NK-92 treated with Interleukin-12 subunit alpha and Interleukin-12 subunit beta, amount 100 ng/mL, for 24 hours (cell line): ENCODE data around the gene TAF4.
"Not testable (repeated sequence)": the region's sequence is repeated elsewhere in the genome, so short reads cannot be mapped to it uniquely, and the experiment has no call there.

Source experiments
- DNase-seq: peaks from one replicate; lab custom pipeline; 2025; lab: John Stamatoyannopoulos, UW

TAF4 gene

DNA sequence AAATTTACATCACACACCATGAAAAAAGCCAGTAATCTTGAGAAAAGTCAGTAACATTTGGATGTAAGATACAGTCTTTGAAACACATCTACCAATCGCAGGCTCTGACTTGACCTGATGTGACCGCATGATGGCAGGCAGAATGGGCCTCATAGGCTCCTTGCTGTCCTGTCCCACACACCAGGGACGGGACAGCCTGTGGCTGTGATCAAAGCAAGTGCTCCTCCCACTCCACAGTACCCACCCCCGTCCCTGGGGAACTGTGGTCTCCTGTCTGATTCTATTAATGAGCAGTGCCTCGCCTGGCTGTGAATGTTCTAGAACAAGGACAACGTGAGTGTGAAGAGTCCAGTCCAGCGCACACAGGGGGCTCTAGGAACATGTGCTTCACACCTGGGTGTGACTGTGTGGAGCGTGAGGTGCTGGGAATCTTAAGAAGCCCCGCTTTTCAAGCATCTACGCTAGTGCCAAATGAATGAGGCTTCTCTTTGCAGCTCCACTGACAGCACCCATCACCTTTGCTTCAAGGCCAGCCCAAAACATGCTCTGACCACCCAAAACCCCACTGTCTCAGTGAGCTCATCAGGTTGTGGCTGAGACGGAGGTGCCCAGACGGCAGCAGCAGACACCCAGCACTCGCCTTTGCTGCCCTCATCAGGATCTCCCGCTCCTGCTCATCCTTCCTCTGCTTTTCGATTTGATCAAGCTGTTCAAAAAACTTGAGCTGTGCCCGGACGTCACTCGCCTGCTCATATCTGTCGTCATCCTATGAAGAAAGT, 67.1 kb downstream of the TAF4 start:
- no peak for DNase-seq

DNA sequence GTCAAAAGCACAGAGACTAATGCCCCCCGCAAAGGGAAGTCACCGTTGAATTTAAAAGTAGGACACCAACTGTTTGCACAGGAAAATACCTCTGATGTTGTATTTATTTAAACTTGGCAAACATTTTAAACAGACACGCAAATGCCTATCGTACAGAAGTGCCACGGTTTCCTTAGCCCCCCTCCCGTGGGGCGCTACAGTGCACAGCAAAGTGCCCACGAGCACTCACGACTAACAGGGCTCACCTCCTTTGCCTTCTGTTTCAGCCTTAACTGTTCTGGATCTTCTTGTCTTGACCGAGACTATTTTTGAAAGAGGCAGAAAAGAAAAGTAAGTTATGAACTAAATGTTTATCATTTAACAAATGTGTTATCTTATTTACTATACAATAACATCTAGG, 67.8 kb downstream of the TAF4 start:
- DNase-seq, result no peak

DNA sequence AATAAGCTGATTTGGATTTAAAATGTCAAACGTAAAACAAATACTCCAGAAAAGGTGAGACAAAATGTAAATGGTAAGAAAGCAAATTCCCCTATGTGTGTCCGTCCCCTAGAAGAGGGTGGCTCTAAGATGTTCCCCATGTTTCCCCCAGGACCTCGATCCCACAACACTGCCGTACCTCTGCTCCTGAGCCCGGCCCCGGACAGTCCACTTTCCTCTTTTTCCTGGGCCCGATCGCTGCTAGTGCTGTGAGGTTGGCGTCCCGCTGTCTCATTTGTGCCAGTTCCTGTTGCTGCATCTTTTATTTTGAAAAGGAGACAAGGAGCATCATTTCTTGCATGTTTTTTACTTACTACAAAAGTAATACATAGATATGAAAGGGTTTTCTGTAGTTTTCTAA, 68.3 kb downstream of the TAF4 start:
- no peak for DNase-seq

DNA sequence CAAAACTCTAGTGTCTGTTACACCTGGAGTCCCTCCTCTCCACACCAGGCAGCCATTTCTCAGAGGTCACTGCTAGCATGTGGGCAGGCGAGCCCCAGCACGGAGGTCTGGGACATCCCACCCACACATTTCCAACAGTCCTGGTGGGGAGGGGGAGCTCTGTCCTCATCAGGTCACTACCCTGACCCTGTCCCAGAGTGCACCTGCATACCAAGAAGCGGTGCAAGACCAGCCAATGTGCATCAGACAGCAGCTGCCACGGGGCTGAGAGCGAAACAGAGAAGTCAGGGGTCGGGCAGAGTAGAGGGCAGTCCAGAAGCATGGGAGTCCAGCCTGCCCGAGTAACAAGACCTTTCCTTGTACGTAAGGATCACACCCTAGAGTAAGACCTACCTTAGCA, 71.1 kb downstream of the TAF4 start:
- no peak for DNase-seq

DNA sequence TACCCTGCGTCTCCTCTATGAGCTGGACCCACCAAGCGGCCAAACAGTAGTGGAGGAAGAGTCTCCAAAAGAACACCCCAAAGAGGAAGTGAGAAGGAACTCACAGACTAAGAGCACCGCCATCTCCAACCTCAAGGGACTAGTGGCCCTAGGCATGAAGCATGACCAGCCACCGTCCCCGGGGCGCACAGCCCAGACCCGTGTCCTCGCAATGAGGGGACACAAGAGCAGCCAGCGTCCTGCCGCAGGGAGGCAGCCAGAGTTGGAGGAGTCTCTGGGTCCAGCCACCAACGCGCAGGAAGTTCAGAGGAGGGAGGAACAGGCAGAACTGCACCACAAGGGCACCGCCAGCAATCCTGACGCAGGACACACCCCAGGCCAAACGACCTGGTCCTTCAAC, 72.6 kb downstream of the TAF4 start:
- DNase-seq, result no peak

DNA sequence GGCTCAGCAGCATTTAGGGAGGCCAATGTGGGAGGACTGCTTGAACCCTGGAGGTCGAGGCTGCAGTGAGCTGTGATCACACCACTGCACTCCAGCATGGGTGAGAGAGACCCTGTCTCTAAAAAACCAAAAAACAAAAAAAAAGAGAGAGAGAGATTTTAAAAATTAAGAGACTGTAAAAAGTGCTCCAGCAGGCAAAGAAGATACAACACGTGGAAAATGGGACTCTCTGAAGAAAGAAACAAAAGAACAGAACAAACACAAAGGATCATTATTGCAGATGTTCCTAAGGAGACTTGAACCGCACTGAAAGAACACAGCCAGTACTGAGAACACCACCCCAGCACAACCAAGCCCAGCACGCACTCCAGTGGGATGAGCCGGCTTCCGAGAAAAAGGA, 74.2 kb downstream of the TAF4 start:
- no peak for DNase-seq

DNA sequence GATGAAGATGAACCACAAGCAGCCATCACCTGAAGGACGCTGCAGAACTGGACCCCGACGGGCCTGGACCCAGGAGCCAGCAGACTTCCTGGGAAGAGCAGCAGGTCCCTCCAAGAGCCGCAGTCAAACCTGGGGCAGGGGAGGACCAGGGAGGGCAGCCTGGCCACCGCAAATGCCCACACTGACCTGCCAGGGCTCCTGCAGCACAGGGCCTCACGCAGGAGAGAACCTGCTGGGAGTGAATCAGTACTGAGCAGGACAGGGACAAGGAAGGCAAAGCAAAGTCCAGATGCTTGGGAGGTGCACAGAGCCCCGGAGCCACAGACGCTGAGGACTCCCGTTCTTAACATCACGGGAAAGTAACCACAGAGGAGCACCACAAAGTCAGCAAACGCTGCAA, 75.2 kb downstream of the TAF4 start:
- DNase-seq, result no peak

DNA sequence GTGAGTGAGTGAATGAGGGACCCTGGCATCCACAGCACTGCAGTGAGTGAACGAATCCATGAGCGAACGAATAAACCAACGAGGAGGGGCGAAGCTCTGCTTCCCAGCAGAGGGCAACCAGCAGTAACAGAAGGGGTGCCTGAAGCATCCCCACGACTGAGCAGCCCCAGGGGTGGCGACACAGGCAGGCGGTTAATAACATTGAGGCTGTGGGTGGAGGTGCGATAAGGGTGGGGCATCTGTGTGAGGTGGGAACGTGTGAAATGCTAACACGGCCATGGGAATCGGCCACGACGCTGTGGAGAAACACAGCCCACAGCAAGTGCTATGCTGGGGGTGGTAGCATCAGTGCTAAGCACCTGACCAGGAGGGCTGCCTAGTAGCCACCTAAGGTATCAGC, 75.9 kb downstream of the TAF4 start:
- DNase-seq, result no peak

DNA sequence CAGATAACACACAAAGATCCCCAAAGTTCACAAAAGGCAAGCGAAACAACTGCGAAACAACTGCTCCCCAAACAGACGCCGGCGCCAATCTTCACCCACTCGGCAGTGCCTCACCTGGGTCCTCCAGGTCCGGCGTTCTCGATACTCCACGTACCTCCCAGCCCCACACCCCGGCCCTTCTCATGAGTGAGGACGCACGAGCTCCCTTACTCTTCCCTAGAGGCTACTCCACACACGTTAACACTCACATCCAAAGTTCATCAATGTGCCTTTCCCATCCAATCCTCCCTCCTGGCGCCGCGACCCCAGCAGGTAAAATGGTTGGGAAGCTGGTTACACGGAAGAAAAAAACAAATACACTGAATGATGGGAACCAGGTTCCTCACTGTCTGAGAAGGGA, 77.0 kb downstream of the TAF4 start:
- DNase-seq, result no peak

DNA sequence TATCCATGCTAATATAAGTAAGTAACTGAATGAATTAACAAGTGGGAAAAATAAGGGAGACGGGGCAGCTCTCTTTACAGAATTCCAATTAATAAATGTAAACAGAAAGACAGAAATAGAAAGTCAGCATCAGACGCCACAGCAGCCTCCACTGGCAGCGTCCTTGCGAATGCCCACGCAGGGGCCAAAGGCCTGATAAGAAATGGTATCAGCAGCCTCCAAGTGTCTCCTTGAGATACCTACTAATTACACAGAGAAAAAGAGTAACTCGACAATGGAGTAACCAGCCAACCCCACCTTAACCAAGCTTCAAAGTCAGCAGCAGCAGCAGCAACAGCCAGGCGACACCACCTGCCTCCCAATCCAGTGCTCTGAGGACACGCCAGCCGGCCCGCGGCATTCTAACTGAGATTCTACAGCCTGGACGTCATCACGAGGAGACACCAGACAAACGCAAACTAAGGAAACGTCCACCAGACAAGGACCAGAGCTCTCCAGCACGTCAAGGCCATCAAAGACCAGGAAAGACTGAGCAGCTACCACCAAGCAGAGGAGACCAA, 78.8 kb downstream of the TAF4 start:
- DNase-seq, result no peak

DNA sequence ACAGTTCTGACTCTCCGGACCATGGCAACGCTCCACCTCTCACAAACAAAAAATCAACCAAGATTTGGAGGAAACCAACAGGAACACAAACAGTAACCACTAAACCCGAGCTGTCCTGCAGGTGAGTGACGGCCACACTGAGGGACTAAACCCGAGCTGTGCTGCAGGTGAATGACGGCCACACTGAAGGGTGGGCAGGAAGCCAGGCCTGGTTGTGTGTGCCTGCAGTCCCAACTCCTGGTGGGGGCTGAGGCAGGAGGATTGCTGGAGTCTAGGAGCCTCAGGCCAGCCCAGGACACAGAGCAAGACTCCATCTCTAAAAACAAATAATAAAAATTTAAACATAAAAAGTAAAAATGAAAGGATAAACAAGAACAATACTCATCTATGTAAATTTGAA, 80.6 kb downstream of the TAF4 start:
- DNase-seq, result no peak

DNA sequence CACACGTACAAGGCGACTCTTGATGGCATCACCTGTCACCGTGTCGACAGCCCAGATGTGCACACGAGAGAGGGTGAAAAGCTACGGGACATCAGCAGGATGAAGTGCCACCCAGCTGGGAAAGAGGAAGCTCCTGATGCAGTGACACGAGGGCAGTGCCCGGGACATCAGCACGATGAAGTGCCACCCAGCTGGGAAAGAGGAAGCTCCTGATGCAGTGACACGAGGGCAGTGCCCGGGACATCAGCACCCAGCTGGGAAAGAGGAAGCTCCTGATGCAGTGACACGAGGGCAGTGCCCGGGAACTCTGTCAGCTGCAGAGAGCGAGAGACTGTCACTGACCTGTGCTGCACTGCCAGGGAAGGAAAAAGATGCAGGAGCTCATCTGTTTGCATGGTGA, 81.2 kb downstream of the TAF4 start:
- DNase-seq, result not testable (repeated sequence)

DNA sequence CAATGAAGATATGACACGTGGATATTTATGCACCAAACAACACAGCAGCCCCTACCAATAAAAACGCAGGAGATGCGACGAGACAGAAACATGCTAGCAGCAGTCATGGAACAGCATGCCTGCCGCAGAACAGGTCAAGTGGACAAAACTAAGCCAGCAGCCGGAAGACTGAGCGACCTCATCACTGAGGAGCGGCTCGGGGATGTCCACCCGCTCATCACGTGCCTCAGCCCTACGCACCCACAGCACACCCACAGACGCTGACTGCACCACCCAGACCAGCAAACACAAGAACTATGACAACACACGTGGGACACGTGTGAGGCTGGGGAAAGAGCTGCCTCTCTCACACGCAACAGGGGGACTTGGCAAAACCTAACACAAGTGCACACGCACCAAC, 81.7 kb downstream of the TAF4 start:
- no peak for DNase-seq

DNA sequence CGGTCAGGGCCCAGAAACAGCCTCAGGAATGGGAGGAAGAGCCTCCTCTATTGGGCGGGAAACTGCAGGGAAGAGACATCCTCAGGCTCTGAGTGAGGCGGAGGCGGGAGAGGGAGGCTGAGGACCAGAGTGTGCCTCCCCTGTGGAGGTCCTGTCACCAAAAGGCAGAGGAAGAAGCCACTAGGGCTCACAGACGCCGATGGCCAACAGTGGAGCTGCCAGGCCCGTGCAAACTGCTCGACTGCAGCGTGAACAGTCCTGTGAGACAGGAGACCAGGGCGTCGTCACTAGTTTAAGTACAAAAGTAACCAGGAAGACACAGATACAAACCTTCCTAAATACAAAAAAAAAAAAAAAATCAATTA, 82.7 kb downstream of the TAF4 start:
- DNase-seq, result no peak

DNA sequence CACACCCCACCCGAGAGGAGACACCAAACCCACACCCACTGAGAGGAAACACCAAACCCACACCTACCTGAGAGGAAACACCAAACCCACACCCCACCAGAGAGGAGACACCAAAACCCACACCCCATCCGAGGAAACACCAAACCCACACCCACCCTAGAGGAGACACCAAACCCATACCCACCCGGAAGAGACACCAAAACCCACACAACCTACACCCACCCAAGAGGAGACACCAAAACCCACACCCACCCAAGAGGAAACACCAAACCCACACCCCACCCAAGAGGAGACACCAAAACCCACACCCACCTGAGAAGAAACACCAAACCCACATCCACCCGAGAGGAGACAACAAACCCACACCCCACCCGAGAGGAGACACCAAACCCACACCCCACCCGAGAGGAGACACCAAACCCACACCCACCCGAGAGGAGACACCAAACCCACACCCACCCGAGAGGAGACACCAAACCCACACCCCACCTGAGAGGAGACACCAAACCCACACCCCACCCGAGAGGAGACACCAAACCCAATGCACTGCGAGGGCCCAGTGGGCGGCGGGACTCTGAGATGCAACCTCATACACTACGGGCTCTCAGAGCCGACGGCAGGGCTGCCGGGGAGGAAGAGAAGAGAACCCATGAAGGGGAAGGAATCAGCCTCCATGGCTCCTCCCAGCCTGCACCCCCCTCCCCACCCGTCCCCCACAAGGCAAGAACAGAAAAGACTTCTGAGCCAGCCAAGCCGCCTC, 83.3 kb downstream of the TAF4 start:
- DNase-seq, result no peak

DNA sequence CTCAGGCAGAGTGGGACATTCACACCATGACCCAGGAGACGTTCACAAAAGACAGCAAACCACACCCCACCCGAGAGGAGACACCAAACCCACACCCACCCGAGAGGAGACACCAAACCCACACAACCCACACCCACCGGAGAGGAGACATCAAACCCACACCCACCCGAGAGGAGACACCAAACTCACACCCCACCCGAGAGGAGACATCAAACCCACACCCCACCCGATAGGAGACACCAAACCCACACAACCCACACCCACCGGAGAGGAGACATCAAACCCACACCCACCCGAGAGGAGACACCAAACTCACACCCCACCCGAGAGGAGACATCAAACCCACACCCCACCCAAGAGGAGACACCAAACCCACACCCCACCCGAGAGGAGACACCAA, 84.0 kb downstream of the TAF4 start:
- DNase-seq, result not testable (repeated sequence)

DNA sequence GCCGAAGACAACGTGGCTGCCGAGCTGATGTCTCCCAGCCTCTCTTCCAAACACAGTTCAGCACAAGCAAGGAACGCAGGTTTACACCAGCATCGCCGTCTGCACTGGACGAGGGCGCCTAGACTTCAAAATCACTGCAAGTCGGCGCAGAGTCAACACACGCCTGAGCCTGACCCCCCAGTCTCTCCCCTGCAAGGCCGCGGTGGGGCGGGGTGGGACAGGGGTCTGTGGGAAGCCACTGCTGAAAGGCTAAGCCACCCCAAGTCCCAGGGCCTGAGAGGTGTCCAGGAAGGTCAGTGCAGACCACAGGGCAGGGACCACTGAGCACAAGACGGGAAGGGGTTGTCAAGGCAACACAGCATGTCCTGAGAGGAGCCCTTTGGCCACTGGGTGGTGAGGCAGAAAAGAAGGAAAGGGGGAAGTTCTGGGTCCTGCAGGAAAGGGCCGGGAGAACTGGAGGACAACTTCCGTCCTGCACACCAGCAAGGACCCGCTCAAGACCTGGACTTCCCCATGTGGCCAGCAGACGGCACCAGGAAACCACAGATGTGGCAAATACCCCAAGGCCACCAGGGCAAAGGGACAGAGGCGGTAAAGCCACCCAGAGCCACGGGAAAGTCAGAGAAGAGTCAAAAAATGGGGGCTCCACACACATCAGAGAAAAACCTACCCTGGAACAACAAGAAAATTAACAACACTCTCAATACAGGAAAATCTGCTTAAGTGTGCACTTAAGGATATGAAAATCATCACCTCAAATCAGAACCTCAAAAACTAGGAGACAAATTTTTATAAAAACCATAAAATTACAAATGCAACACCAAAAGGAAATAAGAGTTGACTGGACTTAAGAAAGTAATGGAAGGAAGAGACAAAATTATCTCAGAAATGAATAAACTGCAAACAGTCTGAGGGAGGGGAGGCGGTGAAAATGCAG, 84.8 kb downstream of the TAF4 start:
- no peak for DNase-seq

DNA sequence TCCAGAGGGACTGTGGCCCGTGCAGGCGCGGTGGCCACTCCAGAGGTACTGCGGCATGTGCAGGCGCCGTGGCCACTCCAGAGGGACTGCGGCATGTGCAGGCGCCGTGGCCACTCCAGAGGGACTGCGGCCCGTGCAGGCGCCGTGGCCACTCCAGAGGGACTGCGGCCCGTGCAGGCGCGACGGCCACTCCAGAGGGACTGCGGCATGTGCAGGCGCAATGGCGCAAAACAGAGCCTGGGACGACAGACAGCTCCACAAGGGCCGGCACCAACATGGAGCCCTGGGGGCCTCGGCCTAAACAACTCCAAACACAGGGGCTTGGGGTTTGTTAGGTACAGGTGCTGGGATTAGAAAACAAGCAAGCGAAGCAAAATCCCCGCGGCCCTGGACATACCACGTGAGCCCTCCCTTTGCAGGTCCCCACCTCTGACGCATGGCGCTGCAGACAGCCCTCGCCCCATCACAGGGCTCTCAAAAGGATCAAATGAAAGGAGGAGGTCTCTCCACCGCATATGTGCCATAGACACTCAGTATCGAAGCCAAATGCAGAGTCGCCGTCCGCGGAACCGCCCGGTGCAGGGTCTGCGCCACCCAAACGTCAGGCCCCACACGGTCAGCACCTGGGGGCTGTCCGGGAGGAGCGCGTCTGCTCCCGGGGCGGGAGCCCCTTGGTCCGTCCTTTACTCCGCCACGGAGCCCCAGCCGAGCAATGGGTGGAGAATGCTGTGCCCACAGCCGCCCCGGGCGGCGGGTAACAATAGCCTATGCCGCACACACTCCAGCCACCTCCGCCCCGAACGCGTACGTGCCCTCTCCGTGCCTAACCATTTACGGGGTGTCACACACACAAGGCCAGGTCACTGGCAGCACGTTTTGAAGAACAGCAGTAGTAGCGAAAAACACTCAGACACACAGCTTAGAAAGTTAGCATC, 85.7 kb downstream of the TAF4 start:
- no peak for DNase-seq

DNA sequence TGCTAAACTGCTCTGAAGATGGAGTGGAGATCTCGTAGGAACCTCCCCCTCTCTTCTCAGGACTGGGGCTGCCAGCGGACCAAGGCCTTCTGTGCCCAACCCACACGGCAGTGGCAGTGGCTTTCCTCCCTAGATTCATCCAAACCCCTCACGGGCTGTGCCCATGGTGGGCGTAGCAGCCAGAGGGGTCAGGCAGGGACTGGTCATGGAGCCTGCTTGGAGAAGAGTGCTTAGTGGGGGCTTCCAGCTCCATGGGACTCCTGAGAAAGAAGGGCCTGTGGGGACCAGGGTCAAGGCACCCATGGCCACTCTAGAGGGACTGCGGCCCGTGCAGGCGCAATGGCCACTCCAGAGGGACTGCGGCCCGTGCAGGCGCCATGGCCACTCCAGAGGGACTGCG, 86.6 kb downstream of the TAF4 start:
- DNase-seq, result no peak

DNA sequence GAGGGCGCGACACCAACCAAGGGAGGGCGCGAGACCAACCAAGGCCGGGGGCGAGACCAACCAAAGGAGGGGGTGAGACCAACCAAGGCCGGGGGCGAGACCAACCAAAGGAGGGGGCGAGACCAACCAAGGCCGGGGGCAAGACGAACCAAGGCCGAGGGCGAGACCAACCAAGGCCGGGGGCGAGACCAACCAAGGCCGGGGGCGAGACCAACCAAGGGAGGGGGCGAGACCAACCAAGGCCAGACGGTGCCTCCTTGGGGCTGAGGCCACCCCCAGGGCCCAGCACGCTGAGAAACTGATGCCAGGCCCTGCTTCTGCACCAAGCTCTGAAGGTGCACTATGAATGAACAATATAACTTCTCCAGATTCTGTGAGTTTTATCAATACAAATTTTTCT, 87.2 kb downstream of the TAF4 start:
- DNase-seq, result no peak

DNA sequence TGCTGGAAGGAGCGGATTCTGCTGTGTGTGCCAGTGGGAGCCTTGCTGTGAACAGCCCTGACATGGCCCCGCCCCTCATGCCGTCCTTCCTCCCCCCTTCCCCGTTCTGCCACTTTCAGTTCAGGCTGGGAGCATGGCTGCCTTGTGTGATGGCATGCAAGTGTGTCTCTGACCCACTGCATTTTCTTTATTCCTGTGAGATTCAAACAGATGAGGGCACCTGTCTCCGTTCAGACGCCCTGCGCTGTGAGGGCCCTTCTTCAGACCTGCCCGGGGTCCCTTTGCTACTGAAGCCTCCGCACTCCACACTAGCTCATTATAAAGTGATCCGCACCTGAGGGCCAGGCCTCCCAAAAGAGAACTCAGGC, 88.3 kb downstream of the TAF4 start:
- no peak for DNase-seq
